GM10248 (cell line): ENCODE measurements around the gene LMBRD1.

Experiments used
- CTCF ChIA-PET: fragments of 300-600 bp; sonication (Branson Sonifier 250); formaldehyde crosslinking; extraction: SDS; loops from one replicate; lab custom pipeline; 2021; ENCODE audit warnings: antibody characterized with exemption; lab: Yijun Ruan, JAX
- POLR2A ChIA-PET: fragments of 350-650 bp; sonication (Branson Sonifier 250); formaldehyde crosslinking; extraction: SDS; loops from one replicate; lab custom pipeline; 2020; ENCODE audit warnings: antibody characterized with exemption; lab: Yijun Ruan, JAX
- DNase-seq: peaks from one replicate; pipeline ENCODE4 v3.0.0; 2012; ENCODE audit errors: extremely low spot score
- TF ChIP-seq, protein P1 (sequence below): IDR thresholded peaks from 2 replicates; pipeline ENCODE4 v1.5.1; 2012; ENCODE audit warnings: mild to moderate bottlenecking, low read depth; ENCODE audit errors: extremely low read depth, missing control alignments, control extremely low read depth

LMBRD1 gene

GRCh38 chr6:69630767-69631166 is 166.0 kb downstream of the LMBRD1 start:
- TF ChIP-seq, protein P1, sequence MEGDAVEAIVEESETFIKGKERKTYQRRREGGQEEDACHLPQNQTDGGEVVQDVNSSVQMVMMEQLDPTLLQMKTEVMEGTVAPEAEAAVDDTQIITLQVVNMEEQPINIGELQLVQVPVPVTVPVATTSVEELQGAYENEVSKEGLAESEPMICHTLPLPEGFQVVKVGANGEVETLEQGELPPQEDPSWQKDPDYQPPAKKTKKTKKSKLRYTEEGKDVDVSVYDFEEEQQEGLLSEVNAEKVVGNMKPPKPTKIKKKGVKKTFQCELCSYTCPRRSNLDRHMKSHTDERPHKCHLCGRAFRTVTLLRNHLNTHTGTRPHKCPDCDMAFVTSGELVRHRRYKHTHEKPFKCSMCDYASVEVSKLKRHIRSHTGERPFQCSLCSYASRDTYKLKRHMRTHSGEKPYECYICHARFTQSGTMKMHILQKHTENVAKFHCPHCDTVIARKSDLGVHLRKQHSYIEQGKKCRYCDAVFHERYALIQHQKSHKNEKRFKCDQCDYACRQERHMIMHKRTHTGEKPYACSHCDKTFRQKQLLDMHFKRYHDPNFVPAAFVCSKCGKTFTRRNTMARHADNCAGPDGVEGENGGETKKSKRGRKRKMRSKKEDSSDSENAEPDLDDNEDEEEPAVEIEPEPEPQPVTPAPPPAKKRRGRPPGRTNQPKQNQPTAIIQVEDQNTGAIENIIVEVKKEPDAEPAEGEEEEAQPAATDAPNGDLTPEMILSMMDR: no peak
- ChIA-PET CTCF (no interaction called here), POLR2A (no interaction called here)
- DNase-seq: no peak

- POLR2A ChIA-PET: no interaction called here
- CTCF ChIA-PET: no interaction called here
These were observed 169.2 kb downstream of the LMBRD1 start for GRCh38 chr6:69627625-69628024.

GRCh38 chr6:69624944-69625343 is 171.9 kb downstream of the LMBRD1 start:
- TF ChIP-seq, protein P1: no peak
- DNase-seq: no peak
- ChIA-PET POLR2A (no interaction called here), CTCF (no interaction called here)

More at GRCh38 chr6:69627625-69628024, 169.2 kb downstream of the LMBRD1 start:
- TF ChIP-seq, protein P1: no peak
- no peak for DNase-seq
